Activated T-helper 1 cell treated with Interleukin-2 at 50 U/mL for 16 hours (primary cell): ENCODE data around the gene GPR142.
A peak's percentile ranks its signal among the peaks of the same experiment; 100 is the strongest.

Source experiments
- DNase-seq: peaks from one replicate; pipeline ENCODE4 v3.0.0-alpha.2; 2020; ENCODE audit warnings: low read depth

GPR142 gene

GRCh38 chr17:74345433-74346241 is 21.7 kb upstream of the GPR142 start:
- no peak for DNase-seq

DNA sequence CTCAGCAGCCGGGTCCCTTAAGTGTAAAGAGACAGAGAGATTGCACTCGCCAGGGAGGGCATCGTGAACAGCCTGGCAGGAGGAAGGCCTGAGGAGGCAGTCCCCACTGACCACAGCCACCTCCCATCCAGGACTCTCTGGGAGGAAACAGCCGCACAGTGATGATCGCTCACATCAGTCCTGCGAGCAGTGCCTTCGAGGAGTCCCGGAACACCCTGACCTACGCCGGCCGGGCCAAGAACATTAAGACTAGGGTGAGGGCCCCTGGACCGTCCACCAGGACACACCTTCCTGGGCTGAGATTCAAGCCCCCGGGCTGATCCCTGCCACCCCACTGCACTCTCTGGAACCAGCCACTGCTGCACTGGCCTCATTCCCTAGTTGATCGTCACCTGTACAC is 19.7 kb upstream of the GPR142 start:
- no peak for DNase-seq

DNA sequence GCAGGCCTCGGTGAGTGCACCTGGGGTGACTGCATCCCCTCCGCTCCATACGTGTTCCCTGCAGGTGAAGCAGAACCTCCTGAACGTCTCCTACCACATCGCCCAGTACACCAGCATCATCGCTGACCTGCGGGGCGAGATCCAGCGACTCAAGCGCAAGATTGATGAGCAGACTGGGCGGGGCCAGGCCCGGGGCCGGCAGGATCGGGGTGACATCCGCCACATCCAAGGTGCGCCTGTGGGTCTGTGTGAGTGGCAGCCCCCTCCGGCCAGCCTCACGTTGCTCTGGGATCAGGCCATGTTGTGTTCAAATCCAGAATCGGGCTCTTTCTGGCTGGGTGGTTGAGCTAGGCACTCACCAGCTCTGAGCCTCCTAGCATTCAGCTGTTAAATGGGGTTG is 18.2 kb upstream of the GPR142 start:
- no peak for DNase-seq

- no peak for DNase-seq
These were observed 16.8 kb upstream of the GPR142 start for GRCh38 chr17:74350486-74350885.

DNA sequence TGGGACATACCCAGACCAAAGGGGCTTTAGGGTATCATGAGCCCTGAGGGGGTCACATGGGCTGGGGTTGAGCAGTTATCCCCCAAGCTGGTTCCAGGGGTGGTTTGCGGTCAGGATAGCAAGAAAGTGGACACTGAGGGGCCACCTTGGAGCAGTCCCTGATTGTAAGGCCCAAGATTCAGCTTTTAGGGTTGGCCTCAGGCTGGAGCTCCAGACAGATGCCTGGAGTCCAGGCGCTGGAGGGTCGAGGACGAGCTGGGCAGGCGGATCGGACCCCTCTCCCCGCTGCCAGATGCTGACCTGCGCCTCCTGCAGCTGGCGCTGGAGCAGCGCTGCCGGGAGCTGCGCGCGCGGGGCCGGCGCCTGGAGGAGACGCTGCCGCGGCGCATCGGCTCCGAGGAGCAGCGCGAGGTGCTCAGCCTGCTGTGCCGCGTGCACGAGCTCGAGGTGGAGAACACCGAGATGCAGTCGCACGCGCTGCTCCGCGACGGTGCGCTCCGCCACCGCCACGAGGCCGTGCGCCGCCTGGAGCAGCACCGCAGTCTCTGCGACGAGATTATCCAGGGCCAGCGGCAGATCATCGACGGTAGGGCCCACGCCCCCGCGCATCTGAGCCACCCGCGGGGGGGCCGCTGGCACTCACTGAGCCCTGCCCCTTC is 15.6 kb upstream of the GPR142 start:
- no peak for DNase-seq

GRCh38 chr17:74353446-74354060 is 13.8 kb upstream of the GPR142 start:
- no peak for DNase-seq

DNA sequence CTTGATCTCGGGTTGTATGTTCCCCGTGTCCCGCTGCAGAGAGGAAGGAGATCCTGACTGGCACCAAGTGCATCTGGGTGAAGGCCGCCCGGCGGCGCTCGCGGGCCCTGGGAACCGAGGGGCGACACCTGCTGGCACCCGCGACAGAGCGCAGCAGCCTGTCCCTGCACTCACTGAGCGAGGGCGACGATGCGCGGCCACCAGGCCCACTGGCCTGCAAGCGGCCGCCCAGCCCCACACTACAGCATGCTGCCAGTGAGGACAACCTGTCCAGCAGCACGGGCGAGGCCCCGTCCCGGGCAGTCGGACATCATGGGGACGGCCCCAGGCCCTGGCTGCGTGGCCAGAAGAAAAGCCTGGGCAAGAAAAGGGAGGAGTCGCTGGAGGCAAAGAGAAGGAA is 13.2 kb upstream of the GPR142 start:
- peak; percentile 22 for DNase-seq

- DNase-seq: no peak
These were observed 12.7 kb upstream of the GPR142 start for GRCh38 chr17:74354561-74354960.

DNA sequence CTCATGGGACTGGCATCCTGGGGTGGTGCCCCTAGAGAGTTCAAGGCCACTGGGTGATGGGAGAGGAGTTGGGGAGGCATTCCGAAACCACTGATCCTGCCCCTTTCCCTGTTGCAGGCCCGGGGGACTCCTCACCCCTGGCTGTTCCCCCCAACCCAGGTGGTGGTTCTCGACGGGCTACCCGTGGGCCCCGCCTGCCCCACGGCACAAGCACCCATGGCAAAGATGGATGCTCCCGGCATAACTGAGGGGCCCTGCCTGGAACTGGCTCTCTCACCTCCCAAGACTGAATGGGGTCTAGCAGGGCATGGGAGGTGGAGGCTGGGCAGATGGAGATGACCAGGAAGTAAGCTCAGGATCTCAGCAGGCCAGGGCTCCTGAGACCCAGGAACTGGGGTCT is 12.2 kb upstream of the GPR142 start:
- no peak for DNase-seq

GRCh38 chr17:74356646-74357465 is 10.4 kb upstream of the GPR142 start:
- no peak for DNase-seq

- DNase-seq: no peak
These were observed 9.9 kb upstream of the GPR142 start for GRCh38 chr17:74357466-74357809.

GRCh38 chr17:74358697-74359096 is 8.6 kb upstream of the GPR142 start:
- no peak for DNase-seq

GRCh38 chr17:74359916-74360315 is 7.4 kb upstream of the GPR142 start:
- DNase-seq: no peak

DNA sequence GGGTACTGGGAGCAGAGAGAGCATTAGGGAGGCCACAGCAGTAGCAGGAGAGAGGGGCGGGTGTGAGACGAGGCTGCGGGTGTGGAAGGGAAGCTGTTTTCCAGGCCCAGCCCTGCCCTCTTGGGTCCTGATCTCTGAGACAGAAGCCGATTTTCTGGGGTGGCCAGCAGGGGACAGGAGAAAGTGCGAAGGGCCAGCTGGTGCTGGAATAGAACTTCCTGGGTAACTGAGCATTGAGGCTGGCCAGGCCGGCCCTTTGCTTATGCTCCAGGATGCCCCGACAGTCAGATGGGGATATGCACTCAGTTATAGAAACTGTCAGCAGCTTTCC is 6.4 kb upstream of the GPR142 start:
- DNase-seq: no peak

DNA sequence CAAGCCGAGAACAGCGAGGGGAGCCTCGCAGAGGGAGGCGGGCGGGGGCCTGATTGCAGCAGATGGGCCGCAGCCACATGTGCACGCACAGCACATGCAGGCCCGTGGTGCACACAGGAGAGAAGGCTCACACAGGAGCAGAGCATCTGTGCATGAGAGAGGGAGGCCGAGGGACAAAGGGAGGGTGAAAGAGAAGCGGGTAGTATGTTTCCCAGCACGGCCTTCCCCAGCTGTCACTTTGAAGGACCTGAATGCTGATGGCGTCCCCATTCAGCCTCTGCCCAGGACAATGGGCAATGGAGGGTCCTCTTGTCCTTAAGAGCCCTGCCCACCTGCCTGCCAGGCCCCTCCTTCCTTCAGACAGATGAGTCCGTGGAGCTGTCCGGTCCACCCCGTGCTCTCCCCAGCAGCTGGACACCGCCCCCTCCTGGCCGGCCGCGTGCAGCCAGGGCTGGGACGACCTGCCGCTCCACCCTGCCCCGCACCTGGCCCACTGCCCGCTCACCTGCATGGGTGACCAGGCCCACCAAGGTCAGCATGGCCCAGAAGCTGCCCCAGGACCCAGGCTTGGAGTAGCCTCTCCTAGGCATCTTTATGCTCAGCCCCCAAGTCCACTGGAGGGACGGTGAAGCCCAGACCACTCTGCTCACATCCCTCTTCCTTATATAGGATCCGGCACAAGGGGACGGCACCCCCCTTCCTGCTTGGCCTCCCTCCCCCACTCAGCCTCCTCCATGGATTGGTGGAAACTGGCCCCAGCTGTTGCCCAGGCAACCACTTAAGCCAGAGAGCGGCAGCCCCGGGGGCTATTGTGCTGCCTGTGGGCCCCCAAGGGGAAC is 5.9 kb upstream of the GPR142 start, which contains the start of gene BTBD17:
BTBD17 (minus strand) TSS at position 639 of the 839 bp plus-strand sequence; CDS start at position 590, 49 bp downstream.
- DNase-seq: no peak

DNA sequence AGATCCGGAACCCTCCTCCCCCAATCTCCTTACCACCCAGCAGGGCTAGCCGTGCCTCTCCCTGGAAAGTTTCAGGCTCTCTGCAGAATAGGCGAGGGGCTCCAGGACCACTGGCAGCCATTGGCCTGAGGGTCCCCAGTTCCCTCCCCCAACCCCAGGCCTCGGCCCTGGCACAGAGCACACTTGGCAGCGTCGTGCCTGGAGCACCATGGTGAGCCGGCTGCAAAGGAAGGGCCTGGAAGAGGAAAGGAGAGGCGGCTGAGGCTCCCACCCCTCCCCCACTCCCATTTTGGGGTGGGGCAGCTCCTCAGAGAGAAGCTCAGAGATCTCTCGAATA is 5.3 kb upstream of the GPR142 start:
- DNase-seq: no peak

DNA sequence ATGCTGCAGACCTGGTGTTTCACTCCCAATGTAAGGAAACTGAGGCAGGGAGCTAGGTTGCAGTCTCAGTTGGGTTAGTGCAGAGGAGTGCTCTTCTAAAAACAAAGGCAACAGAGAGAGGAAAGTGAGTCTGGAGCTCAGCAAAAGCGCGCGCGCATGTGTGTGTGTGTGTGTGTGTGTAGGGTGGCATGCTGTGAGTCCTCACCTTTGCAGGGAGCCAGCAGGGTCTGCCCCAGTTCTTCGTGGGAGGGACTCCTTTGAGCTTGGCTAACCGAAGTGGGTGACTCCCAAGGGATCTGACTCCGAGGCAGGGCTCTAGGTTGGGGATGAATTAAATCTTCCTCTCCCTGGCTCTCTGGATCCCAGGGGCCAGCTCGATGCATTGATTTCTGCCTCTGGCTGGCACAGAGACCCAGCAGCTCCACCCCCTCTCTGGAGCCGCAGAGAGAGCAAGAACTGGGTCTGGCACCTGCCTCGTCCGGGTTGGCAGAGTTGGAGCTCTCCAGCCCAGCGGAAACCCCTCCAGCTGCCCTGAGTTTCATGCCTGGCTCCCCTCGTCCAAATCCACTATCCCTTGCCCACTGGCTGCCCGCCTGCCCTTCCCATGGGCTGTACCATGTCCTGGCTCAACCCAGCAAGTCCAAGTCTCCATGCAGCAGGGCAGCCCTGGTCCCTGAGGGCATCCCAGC is 4.4 kb upstream of the GPR142 start:
- no peak for DNase-seq

DNA sequence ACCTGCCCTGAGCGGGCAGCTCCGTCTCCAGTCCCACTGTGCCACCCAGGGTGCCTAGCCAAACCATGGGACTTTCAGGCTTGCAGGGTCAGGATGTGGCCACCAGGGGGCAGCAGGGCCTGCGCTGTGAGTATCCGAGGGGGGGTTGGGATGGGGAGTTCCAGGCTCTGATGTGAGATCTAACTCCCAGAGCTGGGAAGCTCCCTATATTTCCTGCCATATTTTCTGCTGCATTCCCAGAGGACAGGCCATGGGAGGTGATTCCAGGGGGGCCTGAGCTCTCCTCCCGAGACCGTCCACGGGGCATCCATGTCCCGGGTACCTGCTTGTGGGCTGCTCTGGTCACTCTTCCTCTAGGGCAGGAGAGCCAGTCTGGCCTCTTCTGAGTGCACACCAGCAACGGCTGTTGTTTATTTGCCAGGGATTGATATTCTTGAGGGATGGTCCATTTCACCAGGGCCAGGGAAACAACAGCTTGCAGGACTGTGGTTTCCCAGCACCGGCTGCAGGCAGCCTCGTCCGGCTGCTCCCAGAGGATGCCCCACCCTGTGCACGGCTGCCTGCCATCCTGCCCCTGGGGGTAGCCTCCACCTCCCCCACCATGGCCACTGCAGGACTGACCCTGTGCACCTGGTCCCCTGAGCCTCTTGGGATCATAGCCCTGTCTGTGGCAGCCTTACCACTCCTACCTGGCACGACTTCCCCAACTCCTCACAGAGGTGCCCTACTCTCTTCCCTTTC is 1.2 kb downstream of the GPR142 start:
- peak; percentile 58 for DNase-seq

DNA sequence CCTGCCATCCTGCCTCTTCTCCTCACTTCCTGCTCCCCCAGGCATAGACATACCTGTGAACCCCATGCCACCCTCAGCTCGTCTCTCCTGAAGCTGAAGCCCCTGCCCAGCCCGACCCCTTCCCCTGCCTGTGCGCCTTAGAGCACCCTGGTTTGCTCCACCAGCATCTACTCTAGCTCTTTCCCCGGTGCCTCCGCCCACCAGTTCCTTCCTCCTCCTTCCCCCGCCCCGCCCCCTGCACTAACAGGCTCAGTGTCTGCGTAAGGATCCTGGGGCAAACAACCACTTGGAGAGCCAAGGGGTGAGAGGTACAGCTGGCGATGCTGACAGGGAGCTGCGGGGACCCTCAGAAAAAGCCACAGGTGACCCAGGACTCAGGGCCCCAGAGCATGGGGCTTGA is 1.9 kb downstream of the GPR142 start:
- DNase-seq: peak; percentile 31
